Right cardiac atrium (tissue), 5 donors: ENCODE data around the gene AVPI1. TPM values are rescaled to one million over a fixed set of nuclear protein-coding genes. Genes with fewer than 3 reads are reported as not detected.
A peak's percentile ranks its signal among the peaks of the same experiment; 100 is the strongest.
"Not testable (repeated sequence)": the region's sequence is repeated elsewhere in the genome, so short reads cannot be mapped to it uniquely, and the experiment has no call there.

ENCODE experiments used
- ATAC-seq, 2 donors: fragments of 200-7000 bp; cut with Tn5 transposase; one replicate each; pipeline versions ENCODE4 v1.8.0 to v1.9.1; 2020; ENCODE audit warnings: moderate library complexity in 2 of 2, mild to moderate bottlenecking in 1 of 2
- DNase-seq, 3 donors: peaks; one replicate each; pipeline ENCODE4 v3.0.0-alpha.2; 2020
- H3K27ac ChIP-seq: one replicate; pipeline ENCODE4 v1.5.1; 2013; ENCODE audit warnings: mild to moderate bottlenecking, low read length, control low read depth, moderate library complexity
- H3K27me3 ChIP-seq: one replicate; pipeline ENCODE4 v1.6.1; 2013; ENCODE audit not compliant: control insufficient read depth, insufficient read depth
- H3K4me1 ChIP-seq: one replicate; pipeline ENCODE4 v1.6.1; 2013; ENCODE audit warnings: low read length; ENCODE audit not compliant: control insufficient read depth, insufficient read depth
- H3K4me3 ChIP-seq: one replicate; pipeline ENCODE4 v1.5.1; 2013; ENCODE audit warnings: low read length, control low read depth
- H3K9me3 ChIP-seq: one replicate; pipeline ENCODE4 v1.6.1; 2013; ENCODE audit warnings: low read length; ENCODE audit not compliant: control insufficient read depth
- WGBS: extraction: QIAGEN DNeasy Blood & Tissue Kit; methylation state at CpG from one replicate; pipeline ENCODE4 v1.1.7; 2013; 5-methylcytosine and 5-hydroxymethylcytosine counted together
- intact Hi-C, 4 donors: fragments of 100-400 bp; cut with DNase I; formaldehyde crosslinking; loops; one replicate each; pipeline versions ENCODE4 v1.11.0 to v1.14.0; 2022 to 2023
- polyA plus RNA-seq: library from polyadenylated mRNA; stranded (reverse); fragments of 200-250 nt; gene quantifications from one replicate; pipeline ENCODE4 v1.2.3, GENCODE V29; 2013
- total RNA-seq, 4 donors: library from RNA; stranded (reverse); fragmentation: NEBNext Ultra II Directional; extraction: Animal tissue kit (Norgen Biotek cat#: 25700); gene quantifications; one replicate each; pipeline ENCODE4 v1.2.1, GENCODE V29; 2021
- donor health status: healthy with polysubstance abuse.
- donor health status: DM: no; HTN: yes; CAD: no.
- donor health status: DM: no; HTN: no; CAD: no.
- donor health status: DM: no; HTN: yes; CAD: no; lungs with severe emphysema.
- donor health status: DM: yes; HTN: yes; CAD: no.

The AVPI1 gene
- total and polyA plus RNA-seq, 5 donors = 12.2 to 23.1 (median 15.4) TPM

- no peak overlapping the region for H3K4me3 ChIP-seq
- DNase-seq = no peak
- intact Hi-C loops = no loop called here
- ATAC-seq = no peak
- H3K9me3 ChIP-seq = no peaks in the 10 kb centered on the region
- H3K27me3 ChIP-seq = no peaks in the 10 kb centered on the region
- no peak overlapping the region for H3K27ac ChIP-seq
- H3K4me1 ChIP-seq = peaks cover 7% of the 10 kb centered on the region
- 92% methylated on average over 3 of the region's 3 CpGs for WGBS
Observed at GRCh38 chr10:97690133-97690532, 3.1 kb upstream of the AVPI1 start.

- Histone ChIP-seq H3K9me3 (no peaks in the 10 kb centered on the region), H3K27me3 (no peaks in the 10 kb centered on the region), H3K4me1 (peaks cover 7% of the 10 kb centered on the region), H3K27ac (no peak overlapping the region), H3K4me3 (no peak overlapping the region)
- ATAC-seq = no peak
- intact Hi-C loops = no loop called here
- no peak for DNase-seq
- WGBS = 82% methylated on average over 5 of the region's 5 CpGs
Observed at GRCh38 chr10:97689559-97690020, 2.5 kb upstream of the AVPI1 start.

GRCh38 chr10:97687785-97688781 is 1.0 kb upstream of the AVPI1 start:
- peak overlapping the region; percentile 73 for H3K27ac ChIP-seq
- intact Hi-C loops = no loop called here
- H3K4me3 ChIP-seq = peak overlapping the region; percentile 57
- DNase-seq (no peak), ATAC-seq (peak; percentile 2 to 4)
- no peaks in the 10 kb centered on the region for H3K9me3 ChIP-seq
- 33% methylated on average over 14 of the region's 14 CpGs for WGBS
- peaks cover 17% of the 10 kb centered on the region for H3K4me1 ChIP-seq
- no peaks in the 10 kb centered on the region for H3K27me3 ChIP-seq

- peak in 1 of 2 donors; percentile 2 for ATAC-seq
- WGBS = 14% methylated on average over 14 of the region's 14 CpGs
- H3K4me1 ChIP-seq = peaks cover 17% of the 10 kb centered on the region
- no peaks in the 10 kb centered on the region for H3K9me3 ChIP-seq
- DNase-seq = no peak
- H3K4me3 ChIP-seq = peak overlapping the region; percentile 57
- no peaks in the 10 kb centered on the region for H3K27me3 ChIP-seq
- peak overlapping the region; percentile 87 for H3K27ac ChIP-seq
- intact Hi-C loops = no loop called here
Observed at GRCh38 chr10:97686301-97686961, 610 bp downstream of the AVPI1 start.

- intact Hi-C loops = no loop called here
- ATAC-seq (no peak), DNase-seq (peak in 1 of 3 donors; percentile 69)
- H3K9me3 ChIP-seq = no peaks in the 10 kb centered on the region
- peaks cover 17% of the 10 kb centered on the region for H3K4me1 ChIP-seq
- 43% methylated on average over 2 of the region's 2 CpGs for WGBS
- peak overlapping the region; percentile 57 for H3K4me3 ChIP-seq
- peak overlapping the region; percentile 28 for H3K27ac ChIP-seq
- H3K27me3 ChIP-seq = no peaks in the 10 kb centered on the region
Observed at GRCh38 chr10:97685395-97685958, 1.6 kb downstream of the AVPI1 start.

- intact Hi-C loops = no loop called here
- H3K4me3 ChIP-seq = peak overlapping the region; percentile 57
- no peaks in the 10 kb centered on the region for H3K27me3 ChIP-seq
- ATAC-seq (no peak), DNase-seq (no peak)
- H3K9me3 ChIP-seq = no peaks in the 10 kb centered on the region
- H3K27ac ChIP-seq = no peak overlapping the region
- peaks cover 17% of the 10 kb centered on the region for H3K4me1 ChIP-seq
- 59% methylated on average over 5 of the region's 5 CpGs for WGBS
Observed at GRCh38 chr10:97684866-97685394, 2.1 kb downstream of the AVPI1 start.

- H3K4me3 ChIP-seq = peak overlapping the region; percentile 19
- ATAC-seq, intact Hi-C loops, H3K9me3 ChIP-seq, DNase-seq, H3K27me3 ChIP-seq: not testable (repeated sequence)
- peak overlapping the region; percentile 57 for H3K27ac ChIP-seq
- H3K4me1 ChIP-seq = peaks cover 17% of the 10 kb centered on the region
- 74% methylated on average over 7 of the region's 7 CpGs for WGBS
Observed at GRCh38 chr10:97684368-97684713, 2.7 kb downstream of the AVPI1 start.

- peak overlapping the region; percentile 57 for H3K27ac ChIP-seq
- peaks cover 17% of the 10 kb centered on the region for H3K4me1 ChIP-seq
- ATAC-seq (no peak), DNase-seq (peak in 1 of 3 donors; percentile 67)
- intact Hi-C loops = no loop called here
- H3K27me3 ChIP-seq = no peaks in the 10 kb centered on the region
- 41% methylated on average over 9 of the region's 9 CpGs for WGBS
- H3K4me3 ChIP-seq = peak overlapping the region; percentile 19
- no peaks in the 10 kb centered on the region for H3K9me3 ChIP-seq
Observed at GRCh38 chr10:97683556-97684367, 3.3 kb downstream of the AVPI1 start.

- H3K4me3 ChIP-seq = no peak overlapping the region
- no peaks in the 10 kb centered on the region for H3K27me3 ChIP-seq
- no peaks in the 10 kb centered on the region for H3K9me3 ChIP-seq
- intact Hi-C loops = no loop called here
- ATAC-seq (no peak), DNase-seq (no peak)
- peaks cover 14% of the 10 kb centered on the region for H3K4me1 ChIP-seq
- 87% methylated on average over 4 of the region's 4 CpGs for WGBS
- H3K27ac ChIP-seq = no peak overlapping the region
Observed at GRCh38 chr10:97682042-97682441, 5.0 kb downstream of the AVPI1 start.

- Histone ChIP-seq H3K27ac (no peak overlapping the region), H3K9me3 (no peaks in the 10 kb centered on the region), H3K4me3 (no peak overlapping the region), H3K27me3 (no peaks in the 10 kb centered on the region), H3K4me1 (peaks cover 9% of the 10 kb centered on the region)
- intact Hi-C loops = loop anchor here in 3 of 4 donors (5.0 to 10.0 kb wide), 2 partner anchors 53 to 55 kb away; partner anchors contain the start of gene ZFYVE27 (in 2 of the 3)
- DNase-seq = no peak
- WGBS = 92% methylated on average over 16 of the region's 16 CpGs
- ATAC-seq = no peak
Observed at GRCh38 chr10:97679594-97679993, 7.4 kb downstream of the AVPI1 start.
